ENCODE results near the gene SPECC1.

Gene SPECC1

GRCh38 chr17:20273741-20274500 is 264.8 kb downstream of the SPECC1 start:
- DNase-seq (ENCODE audit: low spot score): no peak

DNA sequence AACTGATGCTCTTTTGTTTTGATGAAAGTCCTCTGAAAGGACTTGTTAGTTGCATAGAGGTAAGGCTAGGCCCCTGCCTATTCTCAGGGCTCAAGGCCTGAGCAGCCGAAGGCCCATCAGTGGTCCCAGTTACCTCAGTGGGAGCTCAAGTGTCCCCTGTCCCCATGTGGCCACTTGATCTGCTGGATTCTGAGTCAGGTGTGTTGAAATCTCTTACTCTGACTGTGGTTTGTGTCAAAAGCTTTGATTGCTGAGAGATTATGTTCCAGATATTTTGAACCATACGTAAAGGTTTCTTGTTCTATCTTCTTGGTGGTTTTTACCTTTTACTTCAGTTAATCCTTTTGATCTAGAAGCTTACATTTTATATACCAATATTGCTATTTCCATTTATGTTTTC is 266.5 kb downstream of the SPECC1 start:
- DNase-seq (ENCODE audit: low spot score): no peak

DNA sequence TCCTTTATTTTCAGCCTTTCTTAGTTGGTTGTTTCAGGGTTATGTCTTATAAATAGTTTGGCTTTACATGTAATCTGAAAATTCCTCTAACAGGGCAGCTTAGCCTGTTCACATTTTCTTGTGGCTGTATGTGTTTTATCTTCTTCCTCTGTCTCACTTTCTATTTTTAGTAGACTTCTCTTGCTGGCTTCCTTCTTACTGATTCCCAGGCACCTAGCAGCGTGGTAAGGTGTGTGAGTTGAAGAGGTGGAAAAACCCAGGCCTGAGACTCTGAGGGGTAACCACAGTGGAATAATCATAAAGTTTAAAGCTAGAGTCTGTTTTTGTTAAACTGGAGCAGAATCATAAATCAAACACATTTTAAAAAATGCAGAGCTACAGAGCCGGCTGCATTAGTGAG is 267.3 kb downstream of the SPECC1 start:
- DNase-seq (ENCODE audit: low spot score): no peak

DNA sequence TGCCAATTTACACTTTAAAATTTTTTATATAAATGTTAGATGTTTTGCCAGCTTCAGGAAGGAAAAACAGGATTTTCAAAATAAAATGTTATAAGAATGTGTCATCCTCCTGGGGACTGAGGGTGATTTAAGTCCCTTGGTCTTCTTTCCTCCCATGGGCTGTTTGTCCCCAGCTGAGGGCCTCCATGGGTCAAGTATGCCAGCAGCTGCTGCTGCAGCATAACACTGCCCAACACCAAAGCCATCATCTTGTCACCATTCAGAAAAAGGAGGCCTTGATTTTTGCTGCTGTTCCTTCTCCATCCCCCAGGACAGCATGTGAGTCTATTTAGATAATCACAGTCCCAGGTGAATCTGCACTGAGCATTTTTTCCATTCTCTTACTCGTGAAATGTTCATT is 269.6 kb downstream of the SPECC1 start:
- DNase-seq (ENCODE audit: low spot score): no peak

DNA sequence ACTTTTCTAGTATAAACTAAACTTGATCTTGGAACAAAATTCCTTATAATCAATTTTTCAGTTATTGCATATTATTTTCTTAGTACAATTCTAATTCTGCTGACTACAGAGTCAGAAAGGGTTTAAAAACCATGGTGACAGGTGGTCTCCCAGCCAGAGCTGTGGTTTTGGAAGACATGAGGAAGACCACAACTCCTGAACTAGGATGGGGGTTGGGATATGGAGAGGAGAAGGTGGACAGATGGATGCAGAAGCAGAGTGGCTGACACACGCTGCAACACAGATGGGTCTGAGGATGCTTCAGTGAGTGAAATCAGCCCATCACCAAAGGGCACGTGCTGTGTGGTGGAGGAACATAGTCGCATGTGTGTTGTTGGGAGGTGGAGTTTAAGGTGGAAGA is 270.5 kb downstream of the SPECC1 start:
- no peak for DNase-seq (ENCODE audit: low spot score)

- no peak for DNase-seq (ENCODE audit: low spot score)
Measured at GRCh38 chr17:20280051-20280450, 270.9 kb downstream of the SPECC1 start.

DNA sequence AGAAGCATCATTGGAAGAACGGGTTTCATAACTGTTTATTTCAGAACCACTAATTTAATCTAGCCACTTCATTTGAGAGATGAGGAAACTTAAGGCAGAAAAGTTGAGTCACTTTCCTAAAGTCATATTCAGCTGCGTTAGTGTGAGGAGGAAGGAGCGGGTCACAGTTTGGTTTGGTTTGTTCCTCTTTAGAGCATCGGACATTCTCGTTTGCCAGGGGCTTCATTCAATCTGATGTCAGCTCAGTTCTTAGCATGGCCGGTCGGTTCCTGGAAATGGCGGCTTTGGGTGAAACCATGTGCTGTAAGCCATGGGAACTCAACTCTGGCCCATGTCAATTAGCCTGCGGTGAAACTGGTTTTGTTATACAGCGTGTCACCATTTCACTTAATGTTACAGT is 271.7 kb downstream of the SPECC1 start:
- no peak for DNase-seq (ENCODE audit: low spot score)

DNA sequence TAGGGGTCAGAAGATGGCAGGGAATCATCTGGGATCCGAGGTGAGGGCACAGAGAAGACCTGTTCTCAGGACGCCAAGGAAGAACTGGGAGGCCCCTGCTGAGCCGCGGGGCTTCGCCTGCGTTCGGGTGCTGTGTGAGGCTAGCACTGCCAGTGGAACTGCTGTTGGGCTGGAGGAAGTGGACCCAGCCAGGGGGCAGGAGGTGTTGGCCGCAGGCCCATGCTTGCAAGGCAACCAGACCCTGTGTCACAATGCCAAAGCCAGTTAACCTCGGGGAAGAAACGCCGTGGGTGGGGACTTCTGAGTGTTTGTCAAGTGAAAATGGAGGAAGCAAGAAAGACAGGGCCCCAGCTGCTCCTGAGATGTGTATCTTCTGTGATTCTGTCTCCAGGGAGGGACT is 272.7 kb downstream of the SPECC1 start:
- no peak for DNase-seq (ENCODE audit: low spot score)

GRCh38 chr17:20282526-20283308 is 273.6 kb downstream of the SPECC1 start:
- no peak for DNase-seq (ENCODE audit: low spot score)

- no peak for DNase-seq (ENCODE audit: low spot score)
Measured at GRCh38 chr17:20284022-20284421, 274.9 kb downstream of the SPECC1 start.

DNA sequence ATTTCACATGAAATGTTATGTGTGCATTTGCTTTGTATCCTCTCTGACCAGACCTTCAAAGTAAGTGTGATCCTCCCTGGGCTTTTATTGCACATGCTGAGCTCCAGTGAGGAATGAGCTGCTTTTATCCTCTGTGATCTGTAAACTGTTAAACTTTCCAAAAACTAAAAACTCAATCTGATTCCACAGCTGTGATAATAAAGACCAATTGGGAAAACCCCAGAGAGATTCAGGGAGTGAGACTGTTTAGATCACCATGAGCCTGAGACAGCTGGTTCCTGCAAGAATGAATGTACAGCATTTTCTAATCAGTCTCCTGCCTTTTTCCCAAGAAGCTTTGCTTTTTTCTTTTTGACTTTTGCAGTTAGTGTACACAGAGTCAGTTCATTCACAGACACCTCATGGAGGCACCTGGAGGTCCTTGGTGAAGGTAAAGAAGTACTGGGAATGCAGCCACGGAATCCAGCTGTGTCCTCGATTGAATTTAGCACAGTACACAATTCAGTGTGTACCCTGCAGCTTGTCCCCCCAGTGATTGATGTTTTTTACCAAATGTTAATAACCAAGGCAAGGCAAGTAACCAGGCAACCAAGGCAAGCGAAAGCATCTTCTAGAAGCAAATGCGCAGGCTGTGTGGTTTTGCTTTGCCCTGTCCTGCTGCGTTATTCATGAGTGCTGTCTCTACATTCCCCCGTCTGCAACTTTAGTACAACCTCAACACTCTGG is 275.6 kb downstream of the SPECC1 start:
- DNase-seq (ENCODE audit: low spot score): no peak

GRCh38 chr17:20289984-20290383 is 280.8 kb downstream of the SPECC1 start:
- no peak for DNase-seq (ENCODE audit: low spot score)

DNA sequence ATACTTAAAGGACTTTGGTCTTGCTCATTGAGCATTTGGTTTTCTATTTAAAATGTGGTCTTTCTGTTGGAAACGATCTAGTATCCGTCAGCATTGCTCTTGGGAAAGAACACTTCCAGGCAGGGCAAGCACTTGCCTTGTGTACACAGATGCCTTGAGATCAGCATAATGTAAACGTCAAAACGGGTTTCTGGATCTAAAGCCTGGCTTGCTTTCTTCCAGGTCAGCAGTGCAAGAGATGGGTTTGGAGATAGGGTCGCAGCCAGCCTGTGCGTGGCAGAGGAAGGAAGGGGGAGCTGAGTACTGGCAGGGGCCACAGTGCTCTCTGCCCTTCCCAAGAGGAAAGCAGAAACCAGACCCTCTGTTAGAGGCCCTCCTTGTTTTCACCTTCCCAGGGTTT is 282.7 kb downstream of the SPECC1 start:
- no peak for DNase-seq (ENCODE audit: low spot score)

DNA sequence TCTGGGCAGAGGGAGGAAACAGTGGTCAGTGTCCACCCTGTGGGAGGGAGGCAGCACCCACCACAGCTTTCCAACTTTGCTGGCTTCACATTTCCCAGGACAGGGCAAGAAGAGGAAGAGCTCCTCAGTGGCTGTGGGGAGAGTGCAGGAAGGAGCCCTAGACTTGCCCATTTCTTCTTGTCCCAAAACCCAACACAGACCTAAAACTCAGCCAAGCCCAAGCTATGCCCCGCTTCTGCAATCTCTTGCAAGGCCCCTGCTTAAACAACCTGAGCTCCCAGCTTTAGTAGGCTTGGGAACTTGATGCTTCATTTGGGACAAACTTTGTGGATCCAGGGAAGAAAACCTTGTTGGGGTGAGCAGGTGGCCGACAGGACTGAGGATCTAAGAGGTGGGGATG is 284.3 kb downstream of the SPECC1 start:
- DNase-seq (ENCODE audit: low spot score): no peak

DNA sequence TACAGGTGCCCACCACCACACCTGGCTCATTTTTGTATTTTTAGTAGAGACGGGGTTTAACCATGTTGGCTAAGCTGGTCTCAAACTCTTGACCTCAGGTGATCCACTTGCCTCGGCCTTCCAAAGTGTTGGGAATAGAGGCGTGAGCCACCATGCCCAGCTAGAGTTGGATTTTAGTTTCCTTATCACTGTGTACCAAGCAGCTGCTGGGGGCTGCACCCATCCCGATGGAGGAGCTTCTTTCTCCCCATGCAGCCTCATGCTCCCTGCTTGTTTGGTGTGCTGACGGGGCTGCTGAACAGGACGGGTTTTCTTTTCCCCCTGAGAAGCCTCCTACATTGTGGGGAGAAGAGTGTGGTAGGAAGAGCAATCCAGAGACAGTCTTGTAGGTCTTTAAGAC is 285.0 kb downstream of the SPECC1 start:
- no peak for DNase-seq (ENCODE audit: low spot score)

GRCh38 chr17:20299013-20299412 is 289.9 kb downstream of the SPECC1 start:
- no peak for DNase-seq (ENCODE audit: low spot score)

DNA sequence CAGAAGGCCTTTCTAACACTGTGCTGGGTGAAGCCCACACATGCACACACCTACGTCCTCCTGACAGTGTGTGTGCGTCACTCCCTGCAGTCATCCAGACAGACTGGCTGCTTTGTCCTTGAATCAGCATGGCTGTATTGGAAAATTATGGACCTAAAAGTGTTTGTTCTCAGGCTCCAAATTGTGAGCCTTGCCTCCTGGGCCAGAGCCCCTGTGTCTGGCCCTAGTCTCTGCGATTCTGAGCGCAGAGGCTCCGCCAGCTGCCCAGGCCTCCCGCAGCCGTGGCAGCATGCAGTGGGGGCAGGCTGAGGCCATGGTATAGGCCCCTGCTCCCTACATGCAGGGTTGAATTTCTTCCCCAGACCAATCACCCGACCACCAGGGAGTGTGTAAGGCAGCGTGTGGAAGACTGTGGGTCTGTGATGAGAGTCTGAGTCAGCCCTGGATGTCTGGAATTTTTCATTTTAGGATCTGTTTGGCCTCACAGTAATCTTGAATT is 291.3 kb downstream of the SPECC1 start:
- no peak for DNase-seq (ENCODE audit: low spot score)

GRCh38 chr17:20302246-20302917 is 293.2 kb downstream of the SPECC1 start:
- no peak for DNase-seq (ENCODE audit: low spot score)

- no peak for DNase-seq (ENCODE audit: low spot score)
Measured at GRCh38 chr17:20304961-20305360, 295.8 kb downstream of the SPECC1 start.

DNA sequence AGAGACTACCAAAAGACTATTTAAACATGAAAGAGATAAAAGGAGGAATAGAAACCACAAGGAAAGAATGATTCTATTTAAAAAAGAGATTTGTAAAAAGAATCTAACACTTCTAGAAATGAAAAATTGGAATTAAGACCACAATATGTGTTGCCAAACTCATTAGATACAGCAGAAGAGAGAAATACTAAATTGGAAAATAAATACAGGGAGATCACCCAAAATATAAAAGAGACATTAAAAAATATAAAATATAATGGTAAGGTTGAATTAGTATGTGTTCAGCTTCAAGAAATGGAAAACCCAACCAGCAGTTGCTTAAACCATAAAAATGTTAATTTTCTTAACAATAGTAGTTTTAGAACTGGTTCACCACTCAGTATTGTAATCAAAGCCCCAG is 297.8 kb downstream of the SPECC1 start:
- no peak for DNase-seq (ENCODE audit: low spot score)

GRCh38 chr17:20307326-20307910 is 298.3 kb downstream of the SPECC1 start:
- DNase-seq (ENCODE audit: low spot score): no peak

GRCh38 chr17:20310481-20310880 is 301.3 kb downstream of the SPECC1 start:
- no peak for DNase-seq (ENCODE audit: low spot score)

Measured in kidney capillary endothelial cell (primary cell).